ENCODE data around the gene HMCN1. TPM values are rescaled to one million over a fixed set of nuclear protein-coding genes. Genes with fewer than 3 reads are reported as not detected.

HMCN1 gene
- total RNA-seq, 1 donor from 2014 or later, result 22.2 TPM

GRCh38 chr1:185869590-185869989 is 135.4 kb downstream of the HMCN1 start:
- no peaks in the 10 kb centered on the region for H3K9me3 Mint-ChIP-seq (ENCODE audit: unreplicated experiment)
- no peak for TF ChIP-seq CTCF (IDR thresholded peaks at IDR 0.05; ENCODE audit: unreplicated experiment)
- H3K27ac Mint-ChIP-seq (ENCODE audit: unreplicated experiment), result peak overlapping the region; percentile 86

GRCh38 chr1:185871627-185872150 is 137.5 kb downstream of the HMCN1 start:
- TF ChIP-seq CTCF (IDR thresholded peaks at IDR 0.05; ENCODE audit: unreplicated experiment), result no peak
- Mint-ChIP-seq H3K27ac (ENCODE audit: unreplicated experiment) (no peak overlapping the region), H3K4me3 (ENCODE audit: unreplicated experiment) (no peak overlapping the region), H3K4me1 (ENCODE audit: unreplicated experiment) (peaks cover 11% of the 10 kb centered on the region), H3K36me3 (ENCODE audit: low read depth, unreplicated experiment) (no peaks in the 10 kb centered on the region), H3K9me3 (ENCODE audit: unreplicated experiment) (no peaks in the 10 kb centered on the region), H3K27me3 (ENCODE audit: unreplicated experiment) (peaks cover 2% of the 10 kb centered on the region)
- no peak for DNase-seq (ENCODE audit: low spot score)

More at GRCh38 chr1:185869590-185869989, 135.4 kb downstream of the HMCN1 start:
- H3K27me3 Mint-ChIP-seq (ENCODE audit: unreplicated experiment), result peaks cover 2% of the 10 kb centered on the region
- no peaks in the 10 kb centered on the region for H3K36me3 Mint-ChIP-seq (ENCODE audit: low read depth, unreplicated experiment)
- peaks cover 11% of the 10 kb centered on the region for H3K4me1 Mint-ChIP-seq (ENCODE audit: unreplicated experiment)
- no peak overlapping the region for H3K4me3 Mint-ChIP-seq (ENCODE audit: unreplicated experiment)
- no peak for DNase-seq (ENCODE audit: low spot score)

- H3K4me1 Mint-ChIP-seq (ENCODE audit: unreplicated experiment), result peaks cover 11% of the 10 kb centered on the region
- no peaks in the 10 kb centered on the region for H3K36me3 Mint-ChIP-seq (ENCODE audit: low read depth, unreplicated experiment)
- H3K27me3 Mint-ChIP-seq (ENCODE audit: unreplicated experiment), result no peaks in the 10 kb centered on the region
- no peak for DNase-seq (ENCODE audit: low spot score)
- no peak for TF ChIP-seq CTCF (IDR thresholded peaks at IDR 0.05; ENCODE audit: unreplicated experiment)
- no peaks in the 10 kb centered on the region for H3K9me3 Mint-ChIP-seq (ENCODE audit: unreplicated experiment)
- H3K27ac Mint-ChIP-seq (ENCODE audit: unreplicated experiment), result no peak overlapping the region
- no peak overlapping the region for H3K4me3 Mint-ChIP-seq (ENCODE audit: unreplicated experiment)
Observed at GRCh38 chr1:185874246-185874645, 140.1 kb downstream of the HMCN1 start.

GRCh38 chr1:185880330-185880729 is 146.1 kb downstream of the HMCN1 start:
- no peak overlapping the region for H3K27ac Mint-ChIP-seq (ENCODE audit: unreplicated experiment)
- no peaks in the 10 kb centered on the region for H3K9me3 Mint-ChIP-seq (ENCODE audit: unreplicated experiment)
- no peak for TF ChIP-seq CTCF (IDR thresholded peaks at IDR 0.05; ENCODE audit: unreplicated experiment)
- peaks cover 4% of the 10 kb centered on the region for H3K36me3 Mint-ChIP-seq (ENCODE audit: low read depth, unreplicated experiment)
- H3K4me3 Mint-ChIP-seq (ENCODE audit: unreplicated experiment), result no peak overlapping the region
- H3K4me1 Mint-ChIP-seq (ENCODE audit: unreplicated experiment), result no peaks in the 10 kb centered on the region
- DNase-seq (ENCODE audit: low spot score), result no peak
- H3K27me3 Mint-ChIP-seq (ENCODE audit: unreplicated experiment), result no peaks in the 10 kb centered on the region

- Mint-ChIP-seq H3K9me3 (ENCODE audit: unreplicated experiment) (no peaks in the 10 kb centered on the region), H3K27ac (ENCODE audit: unreplicated experiment) (no peak overlapping the region), H3K36me3 (ENCODE audit: low read depth, unreplicated experiment) (peaks cover 4% of the 10 kb centered on the region), H3K4me3 (ENCODE audit: unreplicated experiment) (no peak overlapping the region), H3K4me1 (ENCODE audit: unreplicated experiment) (no peaks in the 10 kb centered on the region), H3K27me3 (ENCODE audit: unreplicated experiment) (no peaks in the 10 kb centered on the region)
- no peak for TF ChIP-seq CTCF (IDR thresholded peaks at IDR 0.05; ENCODE audit: unreplicated experiment)
- DNase-seq (ENCODE audit: low spot score), result no peak
Observed at GRCh38 chr1:185880779-185881333, 146.7 kb downstream of the HMCN1 start.

Data from endothelial cell (in vitro differentiated cells).